HG02981 (cell line): ENCODE results near the gene THPO.
A peak's percentile ranks its signal among the peaks of the same experiment; 100 is the strongest.

Experiments
- ATAC-seq: cut with Tn5 transposase; IDR thresholded peaks from one replicate; pipeline ENCODE4 v1.9.1; 2021; ENCODE audit warnings: mild to moderate bottlenecking, moderate library complexity; ENCODE audit not compliant: unreplicated experiment

The THPO gene

DNA sequence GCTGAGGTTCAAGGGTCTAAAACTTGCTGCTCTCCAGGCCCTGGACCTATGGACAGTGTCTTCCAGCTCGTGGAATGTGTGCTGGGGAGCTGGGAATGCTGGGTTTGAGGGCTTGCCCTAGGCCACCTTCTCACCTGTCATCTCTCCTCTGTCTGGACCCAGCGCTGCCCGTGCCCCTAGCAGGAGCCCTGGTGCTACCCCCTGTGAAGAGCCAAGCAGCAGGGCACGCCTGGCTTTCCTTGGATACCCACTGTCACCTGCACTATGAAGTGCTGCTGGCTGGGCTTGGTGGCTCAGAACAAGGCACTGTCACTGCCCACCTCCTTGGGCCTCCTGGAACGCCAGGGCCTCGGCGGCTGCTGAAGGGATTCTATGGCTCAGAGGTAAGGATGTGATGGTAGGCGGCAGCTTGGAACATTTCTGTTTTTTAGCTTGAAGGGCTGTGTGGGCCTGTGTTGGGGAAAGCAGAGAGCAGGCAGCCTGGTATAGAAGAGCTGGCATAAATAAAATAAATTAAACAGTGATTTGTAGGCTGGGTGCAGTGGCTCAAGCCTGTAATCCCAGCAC lies 6.9 kb upstream of the THPO start:
- ATAC-seq, result no peak

DNA sequence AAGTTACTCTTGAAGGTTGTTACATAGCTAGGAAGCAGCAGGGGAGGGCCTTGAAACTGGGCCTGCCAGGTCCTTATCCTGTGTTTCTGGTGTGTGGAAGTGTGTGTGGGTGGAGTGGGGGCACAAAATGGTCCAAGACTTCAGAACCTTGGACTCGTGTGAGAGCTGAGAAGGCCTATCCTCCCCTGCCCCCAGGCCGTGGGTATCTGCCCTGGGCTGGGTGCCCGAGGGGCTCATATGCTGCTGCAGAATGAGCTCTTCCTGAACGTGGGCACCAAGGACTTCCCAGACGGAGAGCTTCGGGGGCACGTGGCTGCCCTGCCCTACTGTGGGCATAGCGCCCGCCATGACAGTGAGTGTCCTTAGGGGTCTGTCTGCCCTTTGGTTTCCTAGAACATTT lies 6.3 kb upstream of the THPO start:
- no peak for ATAC-seq

DNA sequence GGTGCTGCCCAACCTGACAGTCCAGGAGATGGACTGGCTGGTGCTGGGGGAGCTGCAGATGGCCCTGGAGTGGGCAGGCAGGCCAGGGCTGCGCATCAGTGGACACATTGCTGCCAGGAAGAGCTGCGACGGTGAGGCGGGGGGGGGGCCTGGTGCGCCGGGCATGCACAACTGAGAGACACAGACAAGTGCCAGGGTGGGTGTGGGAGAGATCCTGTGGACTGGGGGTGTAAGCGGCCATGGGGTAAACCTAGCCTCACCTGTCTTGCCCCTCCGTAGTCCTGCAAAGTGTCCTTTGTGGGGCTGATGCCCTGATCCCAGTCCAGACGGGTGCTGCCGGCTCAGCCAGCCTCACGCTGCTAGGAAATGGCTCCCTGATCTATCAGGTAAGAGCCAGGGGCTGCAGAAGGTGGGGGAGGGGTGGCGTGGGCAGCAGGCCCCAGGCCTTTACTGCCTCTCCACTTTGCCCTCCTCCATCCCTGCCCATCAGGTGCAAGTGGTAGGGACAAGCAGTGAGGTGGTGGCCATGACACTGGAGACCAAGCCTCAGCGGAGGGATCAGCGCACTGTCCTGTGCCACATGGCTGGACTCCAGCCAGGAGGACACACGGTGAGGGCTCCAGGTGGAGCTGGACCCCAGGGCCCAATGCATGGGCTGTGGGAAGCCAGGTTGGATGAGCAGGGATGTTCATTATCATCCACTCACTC lies 5.2 kb upstream of the THPO start:
- no peak for ATAC-seq

DNA sequence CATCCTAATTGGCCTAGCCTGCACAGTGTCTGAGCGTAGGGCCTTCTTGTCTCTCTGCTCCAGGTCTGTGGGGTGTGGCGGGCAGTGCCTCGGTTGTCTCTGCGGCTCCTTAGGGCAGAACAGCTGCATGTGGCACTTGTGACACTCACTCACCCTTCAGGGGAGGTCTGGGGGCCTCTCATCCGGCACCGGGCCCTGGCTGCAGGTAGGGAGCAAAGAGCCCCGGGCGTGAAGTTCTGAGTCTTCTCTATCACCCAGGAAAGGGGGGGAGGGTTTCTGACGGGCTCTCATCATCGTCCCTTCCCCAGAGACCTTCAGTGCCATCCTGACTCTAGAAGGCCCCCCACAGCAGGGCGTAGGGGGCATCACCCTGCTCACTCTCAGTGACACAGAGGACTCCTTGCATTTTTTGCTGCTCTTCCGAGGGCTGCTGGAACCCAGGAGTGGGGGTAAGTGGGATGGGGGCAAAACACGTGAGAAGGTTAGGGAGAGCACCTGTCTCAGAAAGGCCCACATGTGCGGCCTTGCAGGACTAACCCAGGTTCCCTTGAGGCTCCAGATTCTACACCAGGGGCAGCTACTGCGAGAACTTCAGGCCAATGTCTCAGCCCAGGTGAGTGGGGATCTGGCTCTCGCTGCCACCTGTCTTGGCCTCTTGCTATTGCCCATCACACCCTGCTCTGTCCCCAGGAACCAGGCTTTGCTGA lies 4.5 kb upstream of the THPO start:
- no peak for ATAC-seq

DNA sequence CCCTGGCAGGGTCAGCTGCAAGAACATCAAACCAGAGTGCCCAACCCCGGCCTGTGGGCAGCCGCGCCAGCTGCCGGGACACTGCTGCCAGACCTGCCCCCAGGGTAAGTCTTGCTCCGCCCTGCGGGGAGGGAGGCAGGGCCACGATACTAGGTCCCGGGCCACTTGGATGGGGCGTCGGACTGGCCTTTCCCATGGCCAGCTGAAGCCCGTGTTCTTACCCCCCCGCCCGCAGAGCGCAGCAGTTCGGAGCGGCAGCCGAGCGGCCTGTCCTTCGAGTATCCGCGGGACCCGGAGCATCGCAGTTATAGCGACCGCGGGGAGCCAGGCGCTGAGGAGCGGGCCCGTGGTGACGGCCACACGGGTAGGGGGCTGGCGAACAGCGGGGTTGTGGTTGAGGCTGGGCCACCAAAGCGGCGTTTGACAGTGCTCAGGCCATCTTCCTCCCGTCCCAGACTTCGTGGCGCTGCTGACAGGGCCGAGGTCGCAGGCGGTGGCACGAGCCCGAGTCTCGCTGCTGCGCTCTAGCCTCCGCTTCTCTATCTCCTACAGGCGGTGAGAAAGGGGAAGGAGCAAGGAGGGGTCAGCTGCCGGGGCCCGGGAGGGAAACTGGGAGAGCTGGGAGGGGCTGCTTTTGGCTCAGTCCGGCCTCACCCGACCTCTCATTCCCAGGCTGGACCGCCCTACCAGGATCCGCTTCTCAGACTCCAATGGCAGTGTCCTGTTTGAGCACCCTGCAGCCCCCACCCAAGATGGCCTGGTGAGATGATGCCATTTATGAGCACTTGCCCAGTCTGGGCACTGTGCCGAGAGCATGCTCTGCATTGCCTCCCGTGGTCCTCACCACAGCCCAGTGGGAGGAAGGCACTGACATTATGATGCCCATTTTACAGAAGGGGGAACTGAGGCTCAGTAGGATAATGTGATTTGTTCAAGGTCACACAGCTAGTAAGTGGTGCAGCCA lies 3.5 kb upstream of the THPO start:
- no peak for ATAC-seq

DNA sequence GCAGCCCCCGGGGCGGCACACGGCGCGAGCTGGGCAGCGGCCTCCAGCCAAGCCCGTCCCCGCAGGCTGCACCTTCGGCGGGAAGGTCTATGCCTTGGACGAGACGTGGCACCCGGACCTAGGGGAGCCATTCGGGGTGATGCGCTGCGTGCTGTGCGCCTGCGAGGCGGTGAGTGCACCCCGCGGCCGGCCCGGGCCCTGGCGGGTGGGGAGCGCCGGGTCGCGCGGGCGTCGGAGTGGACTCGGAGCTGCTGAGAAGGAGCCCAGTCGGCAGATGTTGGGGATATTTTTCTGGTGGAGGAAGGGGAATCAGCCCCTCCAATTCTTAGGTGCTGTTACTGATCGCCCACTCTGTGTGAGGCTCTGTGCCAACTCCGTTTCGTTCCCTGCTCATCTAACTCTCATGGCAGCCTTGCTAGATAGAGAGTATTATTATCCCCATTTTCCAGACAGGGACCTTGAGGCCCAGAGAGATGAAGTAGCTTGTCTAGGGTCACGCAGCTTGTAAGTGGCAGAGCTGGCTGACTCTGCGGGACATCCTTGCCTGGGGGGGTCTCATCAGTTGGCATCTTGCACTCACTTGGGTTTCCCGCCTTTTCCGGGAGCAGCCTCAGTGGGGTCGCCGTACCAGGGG lies 2.7 kb upstream of the THPO start:
- ATAC-seq, result no peak

DNA sequence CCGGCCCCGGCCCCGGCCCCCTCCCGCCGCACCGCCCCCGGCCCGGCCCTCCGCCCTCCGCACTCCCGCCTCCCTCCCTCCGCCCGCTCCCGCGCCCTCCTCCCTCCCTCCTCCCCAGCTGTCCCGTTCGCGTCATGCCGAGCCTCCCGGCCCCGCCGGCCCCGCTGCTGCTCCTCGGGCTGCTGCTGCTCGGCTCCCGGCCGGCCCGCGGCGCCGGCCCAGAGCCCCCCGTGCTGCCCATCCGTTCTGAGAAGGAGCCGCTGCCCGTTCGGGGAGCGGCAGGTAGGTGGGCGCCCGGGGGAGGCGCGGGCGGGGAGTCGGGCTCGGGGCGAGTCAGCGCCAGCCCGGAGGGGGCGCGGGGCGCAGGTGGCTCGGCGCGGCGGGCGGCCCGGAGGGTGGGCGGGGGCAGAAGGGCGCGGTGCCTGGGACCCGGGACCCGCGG lies 2.2 kb upstream of the THPO start:
- ATAC-seq, result no peak

DNA sequence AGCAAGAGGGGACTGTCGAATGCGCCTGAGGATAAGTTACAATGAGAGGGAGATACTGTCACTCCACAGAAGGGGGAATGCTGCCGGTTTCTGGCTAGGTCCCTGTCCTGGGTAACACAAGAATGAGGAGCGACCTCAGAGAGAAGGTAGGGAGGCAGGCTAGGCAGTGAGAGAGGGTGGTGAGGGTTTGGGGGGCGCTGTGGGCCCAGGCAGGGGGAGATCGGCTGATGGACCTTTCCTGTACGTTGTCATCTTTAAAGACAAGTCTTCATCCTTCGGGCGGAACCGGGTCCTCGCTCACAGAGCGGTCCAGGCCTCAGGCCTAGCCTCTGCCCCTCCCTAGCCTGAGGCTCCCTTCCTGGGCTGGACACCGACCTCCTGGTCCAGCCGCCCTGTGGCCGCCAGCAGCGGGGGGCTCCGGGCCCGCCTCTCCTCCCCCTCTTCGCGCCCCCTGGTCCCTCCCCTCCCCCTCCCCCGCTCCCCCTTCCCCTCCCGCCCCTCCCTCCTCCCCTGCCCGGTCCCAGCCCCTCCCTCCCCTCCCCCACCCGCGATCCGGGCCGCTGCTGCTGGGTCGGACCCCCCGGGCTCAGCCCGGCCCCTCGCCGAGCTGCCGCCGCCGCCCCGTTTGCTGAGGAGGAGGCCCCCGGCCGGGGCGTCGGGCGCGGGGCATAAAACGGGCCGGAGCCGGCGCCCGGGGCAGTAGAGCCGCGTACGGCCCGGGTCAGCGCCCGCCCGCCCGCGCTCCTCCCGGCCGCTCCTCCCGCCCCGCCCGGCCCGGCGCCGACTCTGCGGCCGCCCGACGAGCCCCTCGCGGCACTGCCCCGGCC lies 1.6 kb upstream of the THPO start, which contains the start of gene CHRD:
TSS of gene CHRD (plus strand) at position 697 of the 827 bp plus-strand sequence. CDS start 265 bp downstream, outside the sequence.
- ATAC-seq, result no peak

DNA sequence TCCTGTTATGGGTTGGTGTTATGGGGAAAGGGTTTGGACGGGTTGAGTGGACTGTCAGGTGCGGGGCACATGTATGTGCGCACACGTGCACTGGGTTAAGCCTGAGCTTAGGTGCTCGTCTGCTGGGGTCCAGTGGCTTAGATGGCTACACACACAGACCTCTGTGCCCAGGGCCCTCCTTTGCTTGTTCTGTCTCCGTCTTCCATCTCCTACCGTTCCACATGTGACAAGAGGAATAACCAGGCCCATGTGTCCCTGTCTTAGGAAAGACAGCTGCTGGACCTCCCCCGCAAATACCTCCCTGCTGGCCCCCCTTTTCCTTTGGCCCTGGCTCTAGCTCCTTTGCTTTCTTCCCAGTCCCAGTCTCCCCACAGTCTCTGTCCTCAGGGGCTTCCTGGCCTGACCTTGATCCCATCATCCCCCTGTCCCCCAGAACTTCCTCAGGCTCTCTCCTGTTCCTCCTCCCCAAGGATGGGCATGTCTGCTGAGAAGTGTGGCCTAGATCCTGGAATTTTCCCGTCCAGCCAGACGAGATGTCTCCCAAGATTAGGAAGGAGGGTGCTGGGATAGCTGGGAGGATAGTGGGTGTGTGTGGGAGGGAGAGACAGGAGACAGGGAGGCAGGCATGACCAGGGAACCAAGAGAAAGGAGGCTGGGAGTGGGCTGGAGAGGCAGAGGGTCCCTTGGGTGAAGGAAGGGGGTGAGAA lies 797 bp upstream of the THPO start:
- no peak for ATAC-seq

DNA sequence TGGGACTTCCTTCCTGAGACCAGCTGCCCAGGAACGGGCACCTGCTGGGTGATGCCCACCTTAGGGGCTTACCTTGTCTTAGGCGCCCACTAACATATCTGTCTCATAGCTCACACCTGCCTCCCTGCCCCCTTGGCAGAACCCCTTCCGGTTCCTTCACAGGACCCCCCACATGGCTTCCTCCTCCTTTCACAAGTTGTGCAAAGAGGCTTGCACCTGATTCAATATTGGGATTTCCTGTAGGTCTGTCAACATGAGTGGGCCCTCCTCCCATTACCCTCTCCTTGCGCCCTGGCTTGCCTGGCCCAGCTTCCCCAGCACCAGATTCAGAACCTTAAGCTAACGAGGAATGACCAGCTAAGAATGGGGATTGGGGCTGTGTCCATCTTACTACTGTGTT lies 633 bp downstream of the THPO start:
- no peak for ATAC-seq

DNA sequence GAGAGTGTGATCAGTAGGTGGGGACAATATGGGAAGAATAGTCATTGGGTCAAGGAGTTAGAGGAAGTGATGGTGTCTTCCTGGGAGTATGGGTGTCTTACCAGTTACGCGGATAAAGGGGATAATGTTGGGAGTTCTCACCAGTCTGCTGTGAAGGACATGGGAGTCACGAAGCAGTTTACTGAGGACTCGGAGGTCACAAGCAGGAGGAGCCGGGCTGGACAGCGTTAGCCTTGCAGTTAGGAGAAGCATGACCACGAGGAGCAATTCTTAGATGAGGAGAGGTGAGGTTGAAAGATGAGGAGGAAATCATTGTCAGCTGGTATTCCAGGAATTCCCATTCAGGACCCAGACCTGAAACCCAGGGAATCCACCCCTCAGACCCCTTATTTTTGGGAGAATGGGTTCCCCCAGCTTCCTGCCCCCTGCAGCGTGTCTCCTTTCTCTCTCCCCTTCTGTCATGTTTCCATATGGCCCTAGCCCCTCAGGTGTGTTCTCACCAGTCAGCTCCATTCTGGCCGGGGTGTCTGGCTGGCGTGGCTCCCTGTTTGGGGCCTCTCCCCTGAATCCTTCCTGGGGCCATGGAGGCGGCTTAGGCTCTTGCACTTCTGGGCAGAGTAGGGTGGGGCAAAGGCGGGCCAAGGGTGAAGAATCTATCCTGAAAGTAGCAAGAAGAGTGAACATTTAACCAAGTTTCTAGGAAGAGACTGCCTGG lies 2.1 kb downstream of the THPO start:
- ATAC-seq, result no peak

DNA sequence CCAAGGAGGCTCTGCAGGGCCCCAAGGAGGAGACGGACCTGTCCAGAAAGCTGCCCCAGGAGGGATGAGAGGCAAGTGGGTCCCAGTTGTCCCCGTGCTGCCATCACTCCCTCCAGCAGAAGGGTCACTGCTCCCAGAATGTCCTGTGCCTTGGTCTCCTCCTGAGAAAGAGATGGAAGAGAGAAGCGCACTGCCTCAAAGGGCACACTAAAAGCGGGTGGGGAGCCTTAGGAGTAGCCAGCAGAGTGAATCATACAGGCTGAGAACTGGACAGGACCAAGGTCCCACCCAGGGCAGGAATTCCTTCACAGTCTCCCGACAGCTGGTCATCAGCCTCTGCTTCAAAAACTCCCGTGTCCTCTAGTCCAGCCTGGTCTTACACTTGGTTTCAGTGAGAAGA lies 4.6 kb downstream of the THPO start:
- no peak for ATAC-seq

DNA sequence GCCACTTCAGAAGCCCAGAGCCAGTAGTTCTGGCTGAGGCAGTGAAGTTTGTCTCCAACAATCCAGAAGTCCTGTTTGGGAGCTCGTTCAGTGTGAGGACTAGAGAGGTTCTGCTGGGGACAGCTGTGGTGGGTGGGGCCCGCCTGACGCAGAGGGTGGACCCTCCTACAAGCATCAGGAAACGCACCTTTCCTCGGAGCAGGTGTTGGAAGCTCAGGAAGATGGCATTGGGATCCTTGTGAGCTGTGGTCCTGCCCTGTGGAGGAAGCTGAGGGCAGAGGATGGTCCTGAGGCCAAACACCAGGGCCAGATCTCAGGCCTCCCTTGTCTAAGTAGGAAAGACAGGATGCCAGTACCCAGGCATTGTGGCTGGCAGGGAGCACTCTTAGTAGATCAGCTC lies 5.1 kb downstream of the THPO start:
- ATAC-seq, result no peak

DNA sequence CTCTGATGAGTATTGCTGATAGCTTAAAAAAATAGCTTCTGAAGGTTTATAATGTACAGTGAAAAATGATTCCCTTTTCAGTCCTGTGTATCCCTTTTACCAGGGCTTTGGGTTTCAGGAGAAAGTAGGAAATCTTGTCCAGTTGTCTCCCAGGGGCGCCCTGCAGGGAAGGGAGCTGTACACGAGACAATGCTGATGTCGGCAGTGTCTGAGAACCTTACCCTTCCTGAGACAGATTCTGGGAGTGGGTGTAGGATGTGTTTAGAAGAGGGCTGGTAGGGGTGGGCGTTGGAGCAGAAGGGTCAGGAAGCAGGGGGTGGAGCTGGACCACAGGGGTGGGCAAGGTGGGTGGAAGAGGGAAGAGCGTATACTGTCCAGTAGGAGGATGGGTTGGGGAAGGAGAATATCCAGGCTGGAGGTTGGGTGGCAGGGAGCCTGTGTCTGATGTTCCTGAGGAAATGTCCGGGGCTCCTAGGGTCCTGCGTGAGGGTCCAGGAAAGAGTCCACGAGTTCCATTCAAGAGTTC lies 5.6 kb downstream of the THPO start:
- ATAC-seq, result no peak

DNA sequence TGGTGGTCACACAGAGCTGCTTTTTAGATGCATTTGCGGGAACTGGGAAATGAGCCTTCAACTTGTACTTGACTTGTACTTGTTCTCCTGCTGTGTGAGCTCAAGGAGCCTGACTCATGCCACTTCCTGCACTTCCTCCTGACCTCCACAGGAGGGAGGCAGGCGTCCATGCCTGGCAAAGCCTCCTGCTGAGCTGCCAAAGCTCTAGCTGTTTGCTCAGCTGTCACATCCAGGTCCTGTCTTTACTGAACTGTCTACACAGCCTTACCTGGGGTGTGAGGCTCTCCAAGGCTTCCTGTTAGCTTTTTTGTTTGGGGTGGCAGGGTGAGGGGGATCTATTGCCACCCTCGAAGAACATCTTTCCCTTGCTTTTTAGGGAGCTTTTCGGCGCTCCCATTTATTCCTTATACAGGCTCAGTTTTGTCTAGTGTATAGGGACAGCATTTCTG lies 6.4 kb downstream of the THPO start:
- peak; percentile 96 for ATAC-seq

DNA sequence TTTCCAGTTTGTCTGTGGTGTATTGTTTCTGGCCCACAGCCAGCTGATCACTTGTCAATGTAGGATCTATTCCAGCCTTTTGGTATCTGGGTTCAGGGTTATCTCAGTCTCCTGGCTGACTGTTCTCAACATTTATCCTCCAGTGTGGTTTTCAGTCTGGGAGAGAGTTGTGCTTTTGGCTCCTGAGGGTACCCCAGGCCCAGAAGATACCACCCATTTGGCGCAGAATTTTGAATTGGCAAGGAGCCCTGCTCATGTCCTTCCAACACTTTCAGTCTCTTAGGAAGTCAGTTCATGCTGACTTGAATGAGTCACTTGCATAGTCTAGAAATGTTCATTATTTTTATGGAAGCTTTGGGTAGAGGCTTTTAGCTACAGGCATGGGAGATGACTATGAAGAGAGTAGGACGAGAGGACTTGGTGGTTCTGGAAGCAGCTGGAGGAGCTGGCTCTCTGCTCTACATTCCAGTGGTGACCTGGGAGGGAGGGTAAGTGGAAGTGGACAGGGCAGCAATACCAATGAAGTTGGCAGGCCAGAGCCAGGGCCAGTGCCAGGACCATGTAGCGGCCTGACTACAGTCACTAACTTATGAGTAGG lies 9.3 kb downstream of the THPO start:
- ATAC-seq, result no peak

DNA sequence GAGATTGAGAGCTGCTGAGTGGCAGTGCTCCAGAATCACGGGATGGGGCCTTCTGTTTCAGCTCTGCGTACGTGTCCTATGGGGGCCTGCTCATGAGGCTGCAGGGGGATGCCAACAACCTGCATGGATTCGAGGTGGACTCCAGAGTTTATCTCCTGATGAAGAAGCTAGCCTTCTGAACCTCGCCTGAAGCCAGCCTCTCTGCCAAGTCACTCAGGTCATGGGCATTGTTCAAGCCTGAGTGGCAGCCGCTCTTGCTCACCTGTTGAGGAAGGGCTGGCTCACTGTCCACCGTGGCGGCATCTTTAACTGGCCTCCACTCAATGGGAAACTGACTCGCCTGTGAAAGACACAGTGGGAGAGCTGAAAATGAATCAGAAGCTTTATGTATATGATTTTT lies 9.9 kb downstream of the THPO start:
- no peak for ATAC-seq
